ENCODE results near the gene STX18.
"Not testable (repeated sequence)": the region's sequence is repeated elsewhere in the genome, so short reads cannot be mapped to it uniquely, and the experiment has no call there.

The STX18 gene

DNA sequence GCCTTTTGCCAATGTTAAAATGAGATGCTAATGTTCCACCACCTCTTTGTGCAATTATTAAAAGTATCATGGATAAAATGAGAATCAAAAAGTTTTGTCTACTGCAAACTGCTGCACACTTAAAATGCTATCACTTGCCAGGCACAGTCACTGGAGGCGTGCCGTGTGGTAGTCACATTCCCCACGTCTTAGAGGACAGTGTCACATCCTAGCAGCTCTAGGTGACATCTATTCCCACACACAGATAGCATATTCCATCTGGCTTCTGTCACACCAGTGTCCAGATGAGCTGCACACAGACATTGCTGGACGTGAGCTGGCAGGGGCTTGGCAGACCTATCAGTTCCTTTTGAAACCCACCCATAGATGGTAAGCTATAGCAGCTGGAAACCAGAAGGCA lies 107.9 kb downstream of the STX18 start:
- no peak for DNase-seq

- DNase-seq: no peak
Measured at GRCh38 chr4:4432341-4433125, 109.3 kb downstream of the STX18 start.

GRCh38 chr4:4430492-4431195 lies 111.2 kb downstream of the STX18 start:
- DNase-seq: peak; percentile 8

GRCh38 chr4:4428966-4429875 lies 112.6 kb downstream of the STX18 start:
- DNase-seq: no peak

DNA sequence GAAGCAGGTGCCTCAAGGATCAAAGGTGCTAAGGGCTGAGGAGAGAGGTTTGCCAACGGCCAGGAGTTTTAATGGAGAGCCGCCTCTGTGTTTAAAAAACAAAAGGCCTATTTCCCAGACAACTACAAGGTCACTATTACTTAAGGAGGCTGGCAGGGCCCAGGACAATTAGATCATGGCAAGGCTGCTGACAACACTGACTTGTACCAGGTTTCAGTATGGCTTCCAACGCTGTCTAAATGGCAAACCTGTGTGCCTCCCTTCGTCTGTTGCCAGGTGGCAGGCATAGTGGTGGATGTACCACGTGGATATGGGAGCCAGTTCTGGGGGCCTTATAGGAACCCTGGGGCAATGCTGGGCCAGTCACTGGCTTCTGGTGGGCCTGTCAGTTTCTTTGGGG lies 114.0 kb downstream of the STX18 start:
- DNase-seq: no peak

- no peak for DNase-seq
Measured at GRCh38 chr4:4427121-4427870, 114.6 kb downstream of the STX18 start.

GRCh38 chr4:4426511-4427120 lies 115.2 kb downstream of the STX18 start:
- no peak for DNase-seq

GRCh38 chr4:4425696-4426095 lies 116.2 kb downstream of the STX18 start:
- no peak for DNase-seq

GRCh38 chr4:4425119-4425690 lies 116.6 kb downstream of the STX18 start:
- DNase-seq: no peak

GRCh38 chr4:4424499-4425115 lies 117.2 kb downstream of the STX18 start:
- no peak for DNase-seq

GRCh38 chr4:4423706-4424498 lies 117.9 kb downstream of the STX18 start:
- no peak for DNase-seq

- DNase-seq: peak; percentile 12
Measured at GRCh38 chr4:4422856-4423499, 118.9 kb downstream of the STX18 start.

- not testable (repeated sequence) for DNase-seq
Measured at GRCh38 chr4:4422117-4422516, 119.7 kb downstream of the STX18 start.

GRCh38 chr4:4421356-4421755 lies 120.5 kb downstream of the STX18 start:
- no peak for DNase-seq

DNA sequence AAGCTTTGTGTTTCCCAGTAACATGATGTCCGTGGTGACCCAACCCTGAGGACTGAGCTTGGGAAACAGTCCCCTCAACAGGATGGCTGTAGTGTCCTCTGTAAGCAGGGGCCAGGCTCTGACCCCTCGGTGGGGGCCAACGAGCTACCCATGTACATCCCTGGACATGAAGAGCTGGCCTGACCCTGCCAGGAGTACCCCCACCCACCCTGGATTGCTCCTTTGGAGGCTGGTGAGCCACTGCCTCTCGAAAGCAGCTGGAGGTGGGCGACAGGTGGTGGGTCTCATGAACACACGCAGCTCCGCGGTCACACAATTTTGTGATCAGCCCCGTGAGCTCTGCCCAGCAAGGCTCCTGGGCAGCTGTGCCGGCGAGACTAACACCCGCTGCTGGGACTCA lies 121.4 kb downstream of the STX18 start:
- DNase-seq: no peak

DNA sequence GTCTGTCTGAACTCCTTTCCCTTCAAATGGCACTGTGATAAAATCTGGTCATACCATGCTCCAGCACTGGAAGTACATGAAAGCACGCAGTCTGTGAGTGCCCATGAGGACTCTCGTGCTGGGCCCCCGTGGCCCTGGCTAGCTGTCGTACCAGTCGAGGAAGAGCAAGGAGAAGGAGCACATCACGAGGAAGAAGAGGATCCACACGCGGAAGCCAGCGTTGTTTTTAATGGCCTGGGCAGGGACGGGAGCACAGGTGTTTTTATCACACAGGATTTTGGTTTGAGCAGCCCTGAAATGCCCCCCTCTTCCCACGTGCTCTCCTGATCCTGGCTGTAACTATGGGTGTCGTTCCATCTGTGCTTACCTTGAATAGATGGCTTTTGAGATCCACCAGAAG lies 122.0 kb downstream of the STX18 start:
- no peak for DNase-seq

- DNase-seq: no peak
Measured at GRCh38 chr4:4418676-4419390, 123.0 kb downstream of the STX18 start.

DNA sequence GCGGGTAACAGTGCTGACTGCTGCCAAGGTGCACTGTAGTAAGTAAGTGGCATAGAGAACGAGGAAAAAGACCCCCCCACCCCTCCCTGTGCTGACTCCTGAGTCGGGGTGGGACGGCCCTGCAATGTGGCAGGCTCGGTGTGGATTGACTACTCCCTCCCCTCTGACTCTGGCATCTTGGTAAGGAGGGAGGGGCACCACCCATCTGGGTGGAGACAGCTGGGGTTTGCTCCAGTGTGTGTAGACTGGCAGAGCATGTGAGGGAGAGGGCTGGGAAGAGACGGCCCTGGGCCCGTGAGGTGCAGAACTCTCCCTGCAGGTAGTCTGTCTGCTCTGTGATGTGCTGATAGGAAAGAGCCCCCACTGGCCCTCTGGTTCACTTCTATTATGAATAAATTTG lies 124.0 kb downstream of the STX18 start:
- DNase-seq: no peak

DNA sequence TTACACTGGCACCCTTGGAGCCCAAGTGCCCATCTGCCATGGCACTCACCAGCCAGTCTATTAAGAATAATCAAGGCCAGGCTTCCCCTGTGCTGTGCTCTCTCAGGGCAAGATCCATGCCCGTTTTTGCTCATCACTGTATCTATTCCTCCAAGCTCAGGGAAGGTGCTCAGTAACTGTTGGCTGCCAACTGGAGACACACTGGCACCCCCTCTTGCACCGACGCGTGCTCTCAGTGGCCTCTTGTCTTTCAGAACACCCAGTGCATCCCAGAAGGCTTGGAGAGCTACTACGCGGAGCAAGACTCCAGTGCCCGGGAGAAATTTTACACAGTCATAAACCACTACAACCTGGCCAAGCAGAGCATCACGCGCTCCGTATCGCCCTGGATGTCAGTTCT lies 124.9 kb downstream of the STX18 start:
- DNase-seq: no peak

All from NCI-H345 (cell line).